NT2/D1 (cell line): ENCODE measurements around the gene HIRA.

Experiments
- DNase-seq: peaks from one replicate; pipeline ENCODE4 v3.0.0-alpha.2; 2011; ENCODE audit warnings: low read depth, low spot score
- H3K27me3 ChIP-seq: 2 replicates; pipeline ENCODE4 v1.6.0; 2011; ENCODE audit warnings: mild to moderate bottlenecking; ENCODE audit not compliant: insufficient read length, insufficient read depth
- H3K36me3 ChIP-seq: 2 replicates; pipeline ENCODE4 v1.6.1; 2011; ENCODE audit warnings: mild to moderate bottlenecking, low read length, mixed read lengths; ENCODE audit not compliant: insufficient read depth, insufficient read length
- H3K4me1 ChIP-seq: 2 replicates; pipeline ENCODE4 v1.5.1; 2011; ENCODE audit not compliant: insufficient read depth, insufficient read length
- H3K4me3 ChIP-seq: 2 replicates; pipeline ENCODE4 v1.5.1; 2011; ENCODE audit warnings: low read depth; ENCODE audit not compliant: insufficient read length
- H3K9ac ChIP-seq: 2 replicates; pipeline ENCODE4 v1.6.0; 2011; ENCODE audit warnings: low read depth; ENCODE audit not compliant: insufficient read length
- H3K9me3 ChIP-seq: 2 replicates; pipeline ENCODE4 v1.5.1; 2011; ENCODE audit warnings: mild to moderate bottlenecking, low read length; ENCODE audit not compliant: insufficient read depth
- SUZ12 ChIP-seq: IDR thresholded peaks from 2 replicates; pipeline ENCODE4 v1.6.1; 2011; ENCODE audit not compliant: insufficient read length, insufficient read depth; ENCODE audit errors: extremely low read depth
- YY1 ChIP-seq: IDR thresholded peaks from 2 replicates; pipeline ENCODE4 v1.6.1; 2011; ENCODE audit not compliant: insufficient read length, insufficient read depth
- ZNF274 ChIP-seq: IDR thresholded peaks from 2 replicates; pipeline ENCODE4 v1.6.1; 2011; ENCODE audit warnings: mild to moderate bottlenecking, low read depth, low read length

Gene HIRA

DNA sequence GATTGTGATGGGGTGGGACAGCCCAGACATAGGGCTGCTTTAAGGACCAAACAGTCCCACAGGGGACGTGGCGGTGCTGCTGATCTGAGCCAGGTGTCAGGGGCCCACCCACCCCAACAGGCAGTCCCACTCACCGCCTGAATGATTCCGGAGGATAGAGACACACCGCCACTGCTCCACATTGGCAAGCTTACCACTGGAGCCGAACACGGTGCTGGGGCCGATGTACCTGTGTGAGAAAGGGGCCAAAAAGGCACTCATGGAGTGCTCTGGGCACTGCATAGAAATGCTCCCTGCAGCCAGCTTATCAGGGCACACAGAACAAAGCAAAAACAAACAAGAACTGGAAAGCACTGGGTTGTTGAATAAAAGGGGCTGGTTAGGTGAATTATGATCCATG lies 25.9 kb downstream of the HIRA start:
- Histone ChIP-seq H3K9me3 (no peaks in the 10 kb centered on the region), H3K4me3 (no peak overlapping the region), H3K27me3 (no peaks in the 10 kb centered on the region), H3K36me3 (peaks cover 76% of the 10 kb centered on the region), H3K4me1 (no peaks in the 10 kb centered on the region), H3K9ac (no peak overlapping the region)
- DNase-seq, result no peak
- TF ChIP-seq YY1 (no peak), ZNF274 (no peak), SUZ12 (no peak)

DNA sequence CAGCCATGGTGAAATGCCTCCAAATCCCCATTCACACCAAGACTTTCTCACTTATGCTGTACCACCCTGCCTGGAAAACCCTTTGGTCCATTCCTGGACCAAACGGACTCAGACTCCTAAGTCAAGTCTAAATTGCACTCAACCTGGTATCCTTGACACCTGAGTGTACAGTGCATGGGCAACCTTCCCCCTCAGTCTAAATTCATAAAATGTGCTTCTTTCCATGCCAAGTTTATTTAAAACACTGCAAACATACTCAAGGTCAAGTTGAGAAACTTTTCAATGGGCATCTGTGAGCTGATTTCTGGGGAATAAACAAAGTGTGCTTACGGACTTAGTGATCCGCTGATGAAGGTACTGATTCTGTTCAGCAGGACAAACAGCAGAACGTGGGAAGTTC lies 26.4 kb downstream of the HIRA start:
- Histone ChIP-seq H3K9ac (no peak overlapping the region), H3K4me1 (no peaks in the 10 kb centered on the region), H3K36me3 (peaks cover 76% of the 10 kb centered on the region), H3K27me3 (no peaks in the 10 kb centered on the region), H3K9me3 (no peaks in the 10 kb centered on the region), H3K4me3 (no peak overlapping the region)
- no peak for TF ChIP-seq YY1
- no peak for TF ChIP-seq SUZ12
- no peak for TF ChIP-seq ZNF274
- DNase-seq, result no peak

GRCh38 chr22:19404676-19405075 lies 26.9 kb downstream of the HIRA start:
- Histone ChIP-seq H3K27me3 (no peaks in the 10 kb centered on the region), H3K9me3 (no peaks in the 10 kb centered on the region), H3K36me3 (peaks cover 76% of the 10 kb centered on the region), H3K9ac (no peak overlapping the region), H3K4me1 (no peaks in the 10 kb centered on the region), H3K4me3 (no peak overlapping the region)
- DNase-seq, result no peak
- TF ChIP-seq YY1 (no peak), ZNF274 (no peak), SUZ12 (no peak)

- peaks cover 72% of the 10 kb centered on the region for H3K36me3 ChIP-seq
- no peak for TF ChIP-seq YY1
- DNase-seq, result no peak
Observed at GRCh38 chr22:19402642-19403191, 28.8 kb downstream of the HIRA start.

GRCh38 chr22:19401483-19401882 lies 30.1 kb downstream of the HIRA start:
- H3K27me3 ChIP-seq, result no peaks in the 10 kb centered on the region
- no peak overlapping the region for H3K4me3 ChIP-seq
- H3K9ac ChIP-seq, result no peak overlapping the region
- H3K4me1 ChIP-seq, result no peaks in the 10 kb centered on the region
- peaks cover 73% of the 10 kb centered on the region for H3K36me3 ChIP-seq
- no peaks in the 10 kb centered on the region for H3K9me3 ChIP-seq
- no peak for DNase-seq
- TF ChIP-seq SUZ12 (no peak), YY1 (no peak), ZNF274 (no peak)

More at GRCh38 chr22:19402642-19403191, 28.8 kb downstream of the HIRA start:
- no peaks in the 10 kb centered on the region for H3K4me1 ChIP-seq
- no peaks in the 10 kb centered on the region for H3K9me3 ChIP-seq
- no peaks in the 10 kb centered on the region for H3K27me3 ChIP-seq
- no peak overlapping the region for H3K4me3 ChIP-seq
- H3K9ac ChIP-seq, result no peak overlapping the region

DNA sequence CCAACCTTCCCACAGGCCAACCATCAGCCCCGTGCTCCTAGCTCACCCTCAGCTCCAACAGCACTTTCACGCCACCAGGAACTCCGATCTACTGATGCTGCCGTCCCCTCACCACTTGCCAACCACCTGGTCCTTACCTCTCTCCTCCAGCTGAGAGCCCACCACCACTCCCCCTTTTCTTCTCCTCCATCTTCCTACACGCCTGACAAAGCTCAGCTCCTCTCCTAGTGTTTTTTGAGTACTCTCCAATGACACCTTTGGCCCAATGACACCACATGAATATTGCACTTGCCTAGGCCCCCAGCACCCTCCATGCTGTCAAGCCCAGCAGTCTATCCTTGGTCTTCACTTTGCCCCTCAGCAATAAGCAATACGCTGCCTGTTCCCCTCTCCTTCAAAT lies 30.7 kb downstream of the HIRA start:
- Histone ChIP-seq H3K4me1 (no peaks in the 10 kb centered on the region), H3K4me3 (no peak overlapping the region), H3K36me3 (peaks cover 72% of the 10 kb centered on the region), H3K27me3 (no peaks in the 10 kb centered on the region), H3K9me3 (no peaks in the 10 kb centered on the region), H3K9ac (no peak overlapping the region)
- TF ChIP-seq YY1, result no peak
- TF ChIP-seq SUZ12, result no peak
- TF ChIP-seq ZNF274, result no peak
- DNase-seq, result no peak

- no peaks in the 10 kb centered on the region for H3K4me1 ChIP-seq
- H3K27me3 ChIP-seq, result no peaks in the 10 kb centered on the region
- no peak for DNase-seq
- H3K9me3 ChIP-seq, result no peaks in the 10 kb centered on the region
- H3K4me3 ChIP-seq, result no peak overlapping the region
- no peak overlapping the region for H3K9ac ChIP-seq
- peaks cover 75% of the 10 kb centered on the region for H3K36me3 ChIP-seq
- TF ChIP-seq YY1 (no peak), ZNF274 (no peak), SUZ12 (no peak)
Observed at GRCh38 chr22:19398652-19399051, 32.9 kb downstream of the HIRA start.
